Measurements from ENCODE around the gene UBL3. TPM values are rescaled to one million over a fixed set of nuclear protein-coding genes. Genes with fewer than 3 reads are reported as not detected.

UBL3 gene
- polyA plus RNA-seq, 1 donor (not counting 4 experiments of a cell fraction or from before 2014, with no cell fraction given), result 10.5 TPM

DNA sequence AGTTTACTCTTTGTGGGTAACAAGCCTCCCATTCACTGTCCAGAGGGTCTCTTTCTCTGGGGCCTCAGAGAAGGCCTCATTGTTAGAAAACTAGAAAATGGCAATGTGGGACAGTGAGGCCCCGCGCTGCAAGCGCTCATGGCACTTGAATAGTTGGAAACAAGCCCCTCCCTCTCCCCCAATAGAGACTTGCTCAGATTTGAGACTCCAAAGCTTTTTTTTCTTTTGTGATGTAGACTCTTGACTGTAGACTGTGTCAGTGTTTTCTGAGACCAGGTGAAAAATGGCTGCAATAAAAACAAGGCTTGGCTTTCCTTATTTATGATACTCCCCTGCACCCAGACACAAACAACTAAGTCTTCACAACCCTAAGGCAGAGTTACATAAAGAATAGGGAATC lies 38.7 kb upstream of the UBL3 start:
- H3K4me1 ChIP-seq (ENCODE audit: control insufficient read depth, extremely low read depth, insufficient read depth, low read length), result no peaks in the 10 kb centered on the region
- H3K36me3 ChIP-seq (ENCODE audit: control insufficient read depth in 2 of 2, extremely low read depth in 1 of 2, insufficient read depth in 2 of 2, low read length in 2 of 2), result no peaks in the 10 kb centered on the region
- no peaks in the 10 kb centered on the region for H3K9me1 ChIP-seq (ENCODE audit: control insufficient read depth, extremely low read depth, insufficient read depth, low read length)
- no peaks in the 10 kb centered on the region for H3K9me3 ChIP-seq (ENCODE audit: control insufficient read depth, low read depth, low read length)
- H3K9ac ChIP-seq (ENCODE audit: control insufficient read depth, extremely low read depth, insufficient read depth, low read length), result no peak overlapping the region
- H3K27ac ChIP-seq (ENCODE audit: control insufficient read depth, insufficient read depth, low read length), result no peak overlapping the region
- FAIRE-seq (no peak), DNase-seq (ENCODE audit: low read depth, low spot score) (no peak)
- no peak overlapping the region for H3K4me3 ChIP-seq (ENCODE audit: control insufficient read depth in 2 of 3, extremely low read depth in 1 of 3, insufficient read depth in 2 of 3, low read depth in 1 of 3, low read length in 3 of 3)
- H3K27me3 ChIP-seq (ENCODE audit: control insufficient read depth, extremely low read depth, insufficient read depth, low read length), result no peaks in the 10 kb centered on the region
- H3K4me2 ChIP-seq (ENCODE audit: control insufficient read depth, extremely low read depth, insufficient read depth, low read depth, low read length), result no peak overlapping the region
- no peaks in the 10 kb centered on the region for H4K20me1 ChIP-seq (ENCODE audit: control insufficient read depth, extremely low read depth, insufficient read depth, low read length)
- dilution Hi-C loops (cut with MboI; ENCODE audit: extremely low pct_ligation_motif_present, low sequenced_read_pairs), result no loop called here
- TF ChIP-seq, protein P1, sequence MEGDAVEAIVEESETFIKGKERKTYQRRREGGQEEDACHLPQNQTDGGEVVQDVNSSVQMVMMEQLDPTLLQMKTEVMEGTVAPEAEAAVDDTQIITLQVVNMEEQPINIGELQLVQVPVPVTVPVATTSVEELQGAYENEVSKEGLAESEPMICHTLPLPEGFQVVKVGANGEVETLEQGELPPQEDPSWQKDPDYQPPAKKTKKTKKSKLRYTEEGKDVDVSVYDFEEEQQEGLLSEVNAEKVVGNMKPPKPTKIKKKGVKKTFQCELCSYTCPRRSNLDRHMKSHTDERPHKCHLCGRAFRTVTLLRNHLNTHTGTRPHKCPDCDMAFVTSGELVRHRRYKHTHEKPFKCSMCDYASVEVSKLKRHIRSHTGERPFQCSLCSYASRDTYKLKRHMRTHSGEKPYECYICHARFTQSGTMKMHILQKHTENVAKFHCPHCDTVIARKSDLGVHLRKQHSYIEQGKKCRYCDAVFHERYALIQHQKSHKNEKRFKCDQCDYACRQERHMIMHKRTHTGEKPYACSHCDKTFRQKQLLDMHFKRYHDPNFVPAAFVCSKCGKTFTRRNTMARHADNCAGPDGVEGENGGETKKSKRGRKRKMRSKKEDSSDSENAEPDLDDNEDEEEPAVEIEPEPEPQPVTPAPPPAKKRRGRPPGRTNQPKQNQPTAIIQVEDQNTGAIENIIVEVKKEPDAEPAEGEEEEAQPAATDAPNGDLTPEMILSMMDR (optimal IDR thresholded peaks at IDR 0.05 in 1 of 3, IDR thresholded peaks at IDR 0.05 in 1 of 3, conservative IDR thresholded peaks at IDR 0.05 in 1 of 3; ENCODE audit: extremely low read depth in 1 of 3, insufficient read depth in 2 of 3, low read length in 3 of 3), result no peak
- no peak for TF ChIP-seq EZH2 (IDR thresholded peaks at IDR 0.05; ENCODE audit: low read length)
- H3K79me2 ChIP-seq (ENCODE audit: control insufficient read depth, insufficient read depth, low read length), result no peaks in the 10 kb centered on the region
- H2AFZ ChIP-seq (ENCODE audit: control insufficient read depth, low read length), result no peak overlapping the region

DNA sequence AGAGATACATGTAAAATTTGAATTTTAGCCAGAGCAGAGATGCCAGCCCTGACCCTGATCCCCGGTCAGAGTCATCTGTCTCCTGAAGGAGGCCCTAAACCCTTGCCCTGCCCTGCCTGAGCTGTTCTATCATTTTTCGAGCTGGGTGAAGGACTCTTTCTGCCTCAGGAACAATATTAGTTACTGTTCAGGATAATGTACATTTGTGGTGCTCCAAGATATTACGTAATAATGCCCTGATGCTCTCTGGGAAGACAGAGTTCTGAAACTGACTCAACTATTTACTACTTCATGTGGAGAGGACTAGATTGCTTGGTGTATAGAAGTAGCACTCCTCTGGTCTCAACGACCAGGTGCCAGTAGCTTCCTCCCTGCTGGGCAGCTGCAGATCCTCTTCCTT lies 37.9 kb upstream of the UBL3 start:
- dilution Hi-C loops (cut with MboI; ENCODE audit: extremely low pct_ligation_motif_present, low sequenced_read_pairs), result no loop called here
- H3K4me1 ChIP-seq (ENCODE audit: control insufficient read depth, extremely low read depth, insufficient read depth, low read length), result no peaks in the 10 kb centered on the region
- FAIRE-seq, result no peak
- no peaks in the 10 kb centered on the region for H4K20me1 ChIP-seq (ENCODE audit: control insufficient read depth, extremely low read depth, insufficient read depth, low read length)
- H3K36me3 ChIP-seq (ENCODE audit: control insufficient read depth in 2 of 2, extremely low read depth in 1 of 2, insufficient read depth in 2 of 2, low read length in 2 of 2), result no peaks in the 10 kb centered on the region
- no peaks in the 10 kb centered on the region for H3K9me3 ChIP-seq (ENCODE audit: control insufficient read depth, low read depth, low read length)
- H3K4me3 ChIP-seq (ENCODE audit: control insufficient read depth in 2 of 3, extremely low read depth in 1 of 3, insufficient read depth in 2 of 3, low read depth in 1 of 3, low read length in 3 of 3), result no peak overlapping the region
- no peak overlapping the region for H2AFZ ChIP-seq (ENCODE audit: control insufficient read depth, low read length)
- no peak overlapping the region for H3K4me2 ChIP-seq (ENCODE audit: control insufficient read depth, extremely low read depth, insufficient read depth, low read depth, low read length)
- no peak for TF ChIP-seq EZH2 (IDR thresholded peaks at IDR 0.05; ENCODE audit: low read length)
- H3K79me2 ChIP-seq (ENCODE audit: control insufficient read depth, insufficient read depth, low read length), result no peaks in the 10 kb centered on the region
- H3K9me1 ChIP-seq (ENCODE audit: control insufficient read depth, extremely low read depth, insufficient read depth, low read length), result no peaks in the 10 kb centered on the region
- H3K9ac ChIP-seq (ENCODE audit: control insufficient read depth, extremely low read depth, insufficient read depth, low read length), result no peak overlapping the region
- no peaks in the 10 kb centered on the region for H3K27me3 ChIP-seq (ENCODE audit: control insufficient read depth, extremely low read depth, insufficient read depth, low read length)
- no peak for DNase-seq (ENCODE audit: low read depth, low spot score)
- no peak overlapping the region for H3K27ac ChIP-seq (ENCODE audit: control insufficient read depth, insufficient read depth, low read length)

DNA sequence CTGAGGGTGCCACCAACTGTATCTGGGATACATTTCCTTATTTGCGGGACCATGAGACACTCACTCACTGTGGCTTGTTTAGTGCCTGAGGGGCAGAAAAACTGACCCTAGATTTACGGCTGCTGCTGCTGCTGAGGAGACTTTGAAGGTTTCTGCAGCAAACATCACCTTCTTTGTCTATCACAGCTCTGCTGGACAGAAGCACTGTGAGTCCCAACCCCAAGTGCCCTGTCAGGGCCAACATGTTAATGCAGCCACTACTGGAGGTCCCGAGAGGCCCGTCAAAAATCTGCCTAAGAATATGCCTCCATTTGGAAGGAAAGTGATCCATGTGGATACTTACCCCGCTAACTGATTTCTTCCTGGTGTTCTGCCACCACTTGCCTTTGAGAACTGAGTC lies 37.3 kb upstream of the UBL3 start:
- DNase-seq (ENCODE audit: low read depth, low spot score) (no peak), FAIRE-seq (no peak)
- Histone ChIP-seq H3K4me1 (ENCODE audit: control insufficient read depth, extremely low read depth, insufficient read depth, low read length) (no peaks in the 10 kb centered on the region), H3K9me1 (ENCODE audit: control insufficient read depth, extremely low read depth, insufficient read depth, low read length) (no peaks in the 10 kb centered on the region), H3K9me3 (ENCODE audit: control insufficient read depth, low read depth, low read length) (no peaks in the 10 kb centered on the region), H3K36me3 (ENCODE audit: control insufficient read depth in 2 of 2, extremely low read depth in 1 of 2, insufficient read depth in 2 of 2, low read length in 2 of 2) (no peaks in the 10 kb centered on the region), H3K4me2 (ENCODE audit: control insufficient read depth, extremely low read depth, insufficient read depth, low read depth, low read length) (no peak overlapping the region), H3K4me3 (ENCODE audit: control insufficient read depth in 2 of 3, extremely low read depth in 1 of 3, insufficient read depth in 2 of 3, low read depth in 1 of 3, low read length in 3 of 3) (no peak overlapping the region), H3K9ac (ENCODE audit: control insufficient read depth, extremely low read depth, insufficient read depth, low read length) (no peak overlapping the region), H3K27ac (ENCODE audit: control insufficient read depth, insufficient read depth, low read length) (no peak overlapping the region), H2AFZ (ENCODE audit: control insufficient read depth, low read length) (no peak overlapping the region), H3K27me3 (ENCODE audit: control insufficient read depth, extremely low read depth, insufficient read depth, low read length) (no peaks in the 10 kb centered on the region), H4K20me1 (ENCODE audit: control insufficient read depth, extremely low read depth, insufficient read depth, low read length) (no peaks in the 10 kb centered on the region), H3K79me2 (ENCODE audit: control insufficient read depth, insufficient read depth, low read length) (no peaks in the 10 kb centered on the region)
- dilution Hi-C loops (cut with MboI; ENCODE audit: extremely low pct_ligation_motif_present, low sequenced_read_pairs), result no loop called here
- no peak for TF ChIP-seq EZH2 (IDR thresholded peaks at IDR 0.05; ENCODE audit: low read length)
- TF ChIP-seq, protein P1 (optimal IDR thresholded peaks at IDR 0.05 in 1 of 3, IDR thresholded peaks at IDR 0.05 in 1 of 3, conservative IDR thresholded peaks at IDR 0.05 in 1 of 3; ENCODE audit: extremely low read depth in 1 of 3, insufficient read depth in 2 of 3, low read length in 3 of 3), result no peak
